HG03103 (cell line): Measurements from ENCODE around the gene HELLS.
"Not testable (repeated sequence)": the region's sequence is repeated elsewhere in the genome, so short reads cannot be mapped to it uniquely, and the experiment has no call there.

Source experiments
- ATAC-seq: cut with Tn5 transposase; IDR thresholded peaks from one replicate; pipeline ENCODE4 v1.9.1; 2021; ENCODE audit warnings: low read depth; ENCODE audit not compliant: unreplicated experiment

HELLS gene

DNA sequence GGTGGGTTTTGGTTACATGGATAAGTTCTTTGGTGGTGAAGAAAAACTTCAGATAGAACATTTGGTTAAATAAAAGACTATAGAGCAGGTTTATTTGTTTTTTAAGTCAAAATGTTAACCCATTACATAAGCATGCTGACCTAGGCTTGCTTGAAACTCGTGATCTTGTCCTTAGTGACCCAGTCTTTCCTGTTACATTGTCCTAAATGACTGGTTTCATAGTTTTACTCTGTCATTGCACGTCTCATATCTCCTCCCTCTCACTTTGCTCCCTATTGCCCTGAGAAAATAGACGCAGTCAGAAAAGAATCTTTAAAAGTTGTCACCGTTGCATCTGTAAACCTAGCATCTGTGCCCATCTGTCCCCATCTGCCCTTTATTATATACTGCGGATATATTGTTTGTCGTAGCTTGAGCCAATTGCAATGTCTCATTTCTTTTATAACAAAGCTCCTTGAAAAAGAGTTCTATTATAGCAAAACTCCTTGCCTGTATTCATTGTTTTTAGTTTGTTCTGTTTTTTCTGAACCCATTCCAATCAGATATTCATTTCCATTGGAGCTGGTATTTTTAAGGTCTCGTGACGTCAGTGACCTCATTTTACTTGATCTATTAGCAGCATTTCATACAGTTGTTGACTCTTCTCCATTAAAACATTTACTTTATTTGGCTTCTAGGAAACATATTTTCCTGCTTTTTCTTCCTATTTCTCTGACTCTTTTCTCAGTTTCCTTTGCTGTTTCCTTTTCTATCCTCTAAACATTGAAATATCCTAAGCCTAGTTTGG is 57.3 kb downstream of the HELLS start:
- no peak for ATAC-seq

DNA sequence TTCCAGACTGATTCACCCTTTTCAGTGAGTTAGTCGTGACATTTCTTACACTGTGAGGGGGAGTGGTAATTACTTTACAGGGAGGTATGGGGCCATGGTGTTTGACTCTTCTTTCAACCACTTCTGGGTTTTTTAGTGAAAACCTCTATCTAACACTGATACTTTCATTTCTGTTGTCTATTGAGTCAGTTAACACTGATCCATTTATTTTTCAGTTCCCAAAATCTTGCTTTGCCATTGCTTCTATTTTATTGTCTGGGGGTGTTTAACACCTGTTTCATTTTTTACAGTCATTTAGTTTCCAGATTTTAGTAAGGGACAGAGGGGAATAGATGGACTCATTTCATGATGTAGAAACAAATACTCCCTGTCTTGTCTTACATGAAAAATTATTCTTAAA is 61.5 kb downstream of the HELLS start:
- ATAC-seq, result peak; percentile 60

DNA sequence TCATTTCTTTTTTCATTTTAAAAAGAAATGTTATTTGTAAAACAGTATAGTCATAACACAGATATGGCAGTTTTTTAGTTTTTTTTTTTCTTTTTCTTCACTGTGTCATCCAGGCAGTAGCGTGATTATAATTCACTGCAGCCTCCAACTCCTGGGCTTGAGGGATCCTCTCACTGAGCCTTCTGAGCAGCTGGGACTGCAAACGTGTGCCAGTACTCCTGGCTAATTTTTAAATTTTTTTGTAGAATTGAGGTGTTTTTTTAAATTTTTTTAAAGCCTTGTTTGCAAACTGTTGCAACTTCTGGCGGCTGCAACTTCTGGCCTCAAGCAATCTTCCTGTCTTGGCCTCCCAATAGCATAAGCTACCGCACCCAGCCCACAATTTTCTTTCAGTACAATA is 63.0 kb downstream of the HELLS start:
- ATAC-seq, result no peak

DNA sequence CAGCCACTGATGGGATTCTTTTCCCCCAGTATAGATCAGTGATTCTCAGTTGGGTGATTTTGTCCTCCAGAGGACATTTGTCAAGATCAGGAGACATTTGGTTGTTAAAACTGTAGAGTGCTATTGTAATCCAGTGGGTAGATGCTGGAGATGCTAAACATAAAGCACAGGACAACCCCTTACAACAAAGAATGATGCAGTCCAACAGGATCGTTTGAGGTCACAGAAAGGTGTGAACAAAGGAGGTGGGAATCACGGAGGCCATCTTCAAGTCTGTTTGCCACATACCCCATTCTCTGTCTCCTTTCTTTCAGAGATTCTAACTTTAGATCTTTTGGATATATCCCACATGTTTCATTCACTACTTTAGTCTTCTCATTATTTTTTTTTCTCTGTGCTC is 69.0 kb downstream of the HELLS start:
- no peak for ATAC-seq

DNA sequence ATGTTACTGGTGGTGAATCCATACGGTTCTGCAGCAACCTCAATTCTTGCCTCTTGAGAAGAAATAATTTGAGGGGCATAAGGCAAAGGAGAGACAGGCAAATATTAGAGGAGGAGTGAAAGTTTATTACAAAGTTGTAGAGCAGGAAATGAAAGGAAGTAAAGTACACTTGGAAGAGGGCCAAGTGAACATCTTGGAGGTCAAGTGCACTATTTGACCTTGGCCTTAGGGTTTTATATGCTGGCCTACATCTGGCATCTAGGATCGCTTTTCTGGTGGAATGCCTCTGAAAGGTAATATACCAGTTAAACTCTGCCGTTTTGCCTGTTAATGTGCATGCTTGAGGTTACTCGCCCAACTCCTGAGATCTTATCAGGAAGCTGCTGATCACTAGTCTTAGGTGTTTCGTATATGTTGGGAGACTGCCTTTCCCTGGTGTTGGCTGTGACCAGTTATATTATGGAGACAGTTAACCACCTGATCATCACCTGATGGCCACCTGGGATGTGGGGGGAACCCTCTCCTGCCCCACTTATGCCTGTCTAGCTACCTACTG is 71.9 kb downstream of the HELLS start:
- ATAC-seq, result no peak

DNA sequence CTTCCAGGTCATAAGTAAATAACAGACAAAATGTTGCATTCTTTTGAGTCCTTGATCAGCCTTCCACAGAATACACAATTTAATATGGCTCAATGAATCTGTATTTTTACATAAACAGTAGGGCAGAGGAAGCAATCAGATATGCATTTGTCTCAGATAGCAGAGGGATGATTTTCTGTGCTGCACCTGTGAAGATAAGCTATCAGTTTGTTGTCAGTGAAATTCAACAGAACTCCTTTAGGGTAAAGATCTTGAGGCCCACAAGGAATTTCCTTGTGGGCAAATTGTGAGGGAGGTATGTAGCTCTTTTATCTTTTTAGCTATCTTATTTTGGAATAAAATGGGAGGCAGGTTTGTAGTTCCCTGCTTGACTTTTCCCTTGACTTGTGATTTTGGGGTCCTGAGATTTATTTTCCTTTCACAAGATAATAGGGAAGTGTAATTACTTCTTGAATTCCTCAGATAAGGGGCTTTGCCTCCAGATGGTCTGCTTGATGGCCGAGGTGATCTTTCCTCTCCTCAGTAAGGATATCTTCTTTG is 77.1 kb downstream of the HELLS start:
- no peak for ATAC-seq

DNA sequence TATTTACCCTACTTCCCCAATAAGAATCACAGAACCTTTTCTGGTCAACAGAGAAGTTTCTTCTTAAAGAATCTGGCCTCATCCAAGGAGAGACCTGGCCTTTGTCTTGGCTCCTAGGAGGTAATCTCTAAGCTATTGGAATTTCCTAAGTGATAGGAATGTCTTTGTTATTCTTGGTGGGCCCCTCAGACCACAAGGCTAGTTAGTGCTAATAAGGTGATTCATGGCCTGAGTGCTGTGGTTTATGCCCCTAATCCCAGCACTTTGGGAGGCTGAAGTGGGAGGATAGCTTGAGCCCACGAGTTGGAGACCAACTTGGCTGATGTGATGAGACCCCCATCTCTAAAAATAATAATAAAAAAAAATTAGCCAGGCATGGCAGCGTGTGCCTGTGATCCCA is 78.0 kb downstream of the HELLS start:
- no peak for ATAC-seq

DNA sequence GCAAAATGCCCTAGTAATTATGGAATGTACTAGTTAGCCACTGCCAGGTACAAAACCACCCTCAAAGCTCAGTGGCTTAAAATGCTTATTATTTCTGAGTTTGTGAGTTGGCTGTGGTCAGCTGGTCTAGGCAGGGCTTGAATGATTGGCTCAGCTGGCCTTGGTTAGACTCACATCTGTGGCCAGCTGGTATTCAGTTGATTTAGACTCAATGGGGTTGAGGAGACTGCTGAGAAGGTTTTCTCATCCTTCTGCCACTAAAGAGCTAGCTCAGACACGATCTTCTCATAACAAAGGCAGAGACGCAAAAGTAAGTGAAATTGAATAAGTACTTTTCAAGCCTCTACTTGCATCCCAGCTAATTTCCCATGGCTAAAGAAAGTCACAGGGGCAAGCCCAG is 80.9 kb downstream of the HELLS start:
- ATAC-seq, result no peak

DNA sequence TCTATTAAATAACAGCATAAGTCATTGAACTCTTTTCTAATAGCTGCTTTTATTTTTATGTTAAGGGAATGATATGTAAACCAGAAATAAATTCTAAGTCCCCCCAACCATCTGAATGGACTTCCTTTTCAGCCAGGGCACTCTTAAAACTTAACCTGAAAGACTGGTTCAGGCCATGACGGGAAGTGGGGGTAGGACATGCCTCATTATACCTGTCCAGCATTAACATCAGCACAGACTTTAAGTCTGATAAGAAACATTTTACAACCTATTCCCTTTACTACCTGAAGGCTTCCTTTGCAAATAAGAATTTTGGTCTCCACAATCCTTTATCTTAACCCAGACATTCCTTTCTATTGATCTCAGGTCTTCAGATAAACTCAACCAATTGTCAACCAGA is 81.9 kb downstream of the HELLS start:
- no peak for ATAC-seq

DNA sequence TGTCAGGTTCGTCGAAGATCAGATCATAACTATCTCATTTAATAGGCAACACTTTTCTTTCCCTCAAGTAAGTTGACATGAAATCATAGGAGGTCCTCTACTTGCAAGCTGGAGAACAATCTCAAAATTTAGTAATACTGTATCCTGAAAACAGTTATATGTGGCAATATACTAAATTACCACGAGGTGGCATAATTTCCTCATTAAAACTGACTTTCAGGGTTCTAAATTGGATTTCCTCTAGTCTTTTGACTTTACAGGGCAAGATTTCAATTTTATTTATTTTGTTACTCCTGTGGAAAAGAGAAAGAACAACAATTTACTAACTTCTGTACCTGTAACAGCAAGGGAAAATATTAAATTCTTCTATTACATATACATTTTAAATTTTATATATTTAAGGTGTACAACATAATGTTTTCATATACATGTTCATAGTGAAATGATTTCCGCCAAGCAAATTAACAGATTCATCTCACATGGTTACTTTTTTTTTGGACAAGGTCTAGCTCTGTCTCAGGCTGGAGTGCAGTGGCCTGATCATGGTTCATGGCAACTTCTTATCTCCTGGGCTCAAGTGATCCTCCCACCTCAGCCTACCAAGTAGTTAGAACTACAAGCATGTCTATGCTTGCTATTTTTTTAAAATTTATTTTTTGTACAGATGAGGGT is 84.6 kb downstream of the HELLS start:
- ATAC-seq, result peak; percentile 67

DNA sequence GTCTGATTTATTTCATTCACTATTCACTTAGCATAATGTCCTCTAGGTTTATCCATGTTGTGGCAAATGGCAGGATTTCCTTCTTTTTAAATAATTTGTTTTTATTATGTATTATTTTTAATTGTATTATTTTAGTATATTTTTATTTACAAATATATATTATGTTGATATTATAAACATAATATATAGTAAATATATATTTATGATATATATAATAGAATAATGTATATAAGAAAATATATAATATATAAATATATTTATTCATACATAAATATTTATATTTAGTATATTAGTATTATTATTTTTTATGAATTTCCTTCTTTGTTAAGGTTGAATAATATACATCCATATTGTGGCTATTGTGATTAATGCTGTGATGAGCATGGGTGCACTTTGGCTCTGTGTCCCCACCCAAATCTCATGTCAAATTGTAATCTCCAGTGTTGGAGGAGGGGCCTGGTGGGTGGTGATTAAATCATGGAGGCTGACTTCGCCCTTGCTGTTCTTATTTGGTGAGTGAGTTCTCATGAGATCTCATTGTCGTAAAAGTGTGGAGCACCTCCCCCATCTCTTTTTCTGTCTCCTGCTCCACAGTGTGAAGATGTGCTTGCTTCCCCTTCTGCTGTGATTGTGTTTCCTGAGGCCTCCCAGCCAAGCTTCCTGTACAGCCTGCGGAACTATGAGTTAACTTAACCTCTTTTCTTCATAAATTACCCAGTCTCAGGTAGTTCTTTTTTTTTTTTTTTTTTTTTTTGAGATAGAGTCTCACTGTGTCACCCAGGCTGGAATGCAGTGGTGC is 85.7 kb downstream of the HELLS start:
- ATAC-seq, result no peak

DNA sequence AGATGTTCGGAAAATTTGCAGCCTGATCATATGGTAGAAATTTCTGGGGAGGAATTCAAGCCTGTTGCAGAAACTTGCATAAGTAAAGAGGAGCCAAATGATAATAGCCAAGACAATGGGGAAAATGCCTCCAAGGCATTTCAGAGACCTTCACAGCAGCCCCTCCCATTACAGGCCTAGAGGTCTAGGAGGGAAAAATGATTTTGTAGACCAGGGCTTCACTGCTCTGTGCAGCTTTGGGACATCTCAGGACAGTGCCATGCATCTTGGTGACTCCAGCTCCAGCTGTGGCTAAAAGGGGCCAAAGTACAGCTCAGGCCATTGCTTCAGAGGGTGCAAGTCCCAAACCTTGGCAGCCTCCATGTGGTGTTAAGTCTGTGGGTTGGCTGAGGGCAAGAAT is 87.4 kb downstream of the HELLS start:
- ATAC-seq, result no peak

DNA sequence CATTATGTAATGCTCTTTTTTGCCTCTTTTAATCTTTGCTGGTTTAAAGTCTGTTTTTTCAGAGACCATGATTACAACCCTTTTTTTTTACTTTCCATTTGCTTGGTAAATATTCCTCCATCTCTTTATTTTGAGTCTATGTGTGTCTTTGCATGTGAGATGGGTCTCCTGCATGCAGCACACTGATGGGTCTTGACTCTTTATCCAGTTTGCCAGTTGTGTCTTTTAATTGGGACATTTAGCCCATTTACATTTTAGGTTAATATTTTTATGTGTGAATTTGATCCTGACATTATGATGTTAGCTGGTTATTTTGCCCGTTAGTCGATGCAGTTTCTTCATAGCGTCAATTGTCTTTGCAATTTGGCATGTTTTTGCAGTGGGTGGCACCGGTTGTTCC is 92.5 kb downstream of the HELLS start:
- ATAC-seq, result not testable (repeated sequence)

DNA sequence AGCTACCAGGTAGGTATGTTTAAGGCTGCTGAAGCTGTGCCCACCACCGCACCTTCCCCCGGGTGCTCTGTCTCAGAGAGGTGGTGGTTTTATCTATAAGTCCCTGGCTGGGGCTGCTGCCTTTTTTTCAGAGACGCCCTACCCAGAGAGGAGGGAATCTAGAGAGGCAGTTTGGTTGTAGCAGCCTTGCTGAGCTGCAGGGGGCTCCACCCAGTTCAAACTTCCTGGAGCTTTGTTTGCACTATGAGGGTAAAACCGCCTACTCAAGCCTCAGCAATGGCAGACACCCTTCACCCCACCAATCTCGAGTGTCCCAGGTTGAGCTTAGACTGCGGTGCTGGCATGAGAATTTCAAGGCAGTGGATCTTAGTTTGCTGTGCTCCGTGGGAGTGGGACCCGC is 94.3 kb downstream of the HELLS start:
- no peak for ATAC-seq

DNA sequence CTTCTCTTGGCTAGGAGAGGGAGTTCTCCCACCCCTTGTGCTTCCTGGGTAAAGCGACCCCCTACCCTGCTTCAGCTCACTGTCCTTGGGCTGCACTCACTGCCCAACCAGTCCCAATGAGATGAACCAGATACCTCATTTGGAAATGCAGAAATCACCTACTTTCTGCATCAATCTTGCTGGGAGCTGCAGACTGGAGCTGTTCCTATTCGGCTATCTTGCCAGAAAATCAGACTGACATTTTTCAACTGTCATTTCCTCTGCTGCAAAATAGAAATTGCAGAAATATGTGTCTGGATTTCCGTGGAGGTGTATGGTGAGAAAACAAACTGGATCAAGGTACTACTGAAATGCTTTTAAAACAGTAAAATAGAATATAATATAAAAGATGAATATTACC is 95.0 kb downstream of the HELLS start:
- ATAC-seq, result no peak

DNA sequence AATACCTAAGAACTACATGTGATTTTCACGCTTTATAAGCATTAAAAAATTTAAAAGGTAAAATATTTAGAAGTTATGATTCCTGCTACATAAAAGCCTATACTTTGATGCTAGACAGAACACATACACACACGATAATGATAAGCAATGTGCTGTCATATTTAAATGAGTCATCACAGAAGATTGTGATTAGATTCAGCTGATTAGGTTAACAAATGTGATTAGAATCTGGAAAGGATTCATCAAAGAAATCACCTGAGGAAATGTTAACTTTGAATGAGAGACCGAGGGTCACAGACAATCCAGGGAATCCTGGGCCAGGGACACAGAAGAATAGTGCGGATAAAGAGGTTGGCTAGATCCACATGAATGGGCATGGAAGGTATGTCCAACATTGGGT is 95.9 kb downstream of the HELLS start:
- no peak for ATAC-seq

DNA sequence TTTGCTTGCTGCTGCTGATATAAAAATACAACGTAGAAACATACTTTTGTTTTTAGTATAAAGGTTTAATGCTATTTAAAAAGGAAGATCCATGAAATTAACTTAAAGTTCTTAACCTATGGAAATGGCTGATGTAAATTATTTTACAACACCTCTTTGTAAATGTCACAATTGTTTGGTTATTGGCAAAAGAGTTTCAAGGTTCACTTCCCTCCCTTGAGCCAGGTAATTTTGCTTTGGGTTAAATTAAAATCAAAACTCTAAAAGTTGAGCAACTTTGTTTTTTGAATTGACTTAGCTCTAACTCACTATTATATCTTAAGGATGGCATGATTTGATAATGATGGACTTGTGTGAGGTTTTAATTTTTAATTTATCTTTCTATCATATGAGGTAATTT is 98.8 kb downstream of the HELLS start:
- no peak for ATAC-seq

DNA sequence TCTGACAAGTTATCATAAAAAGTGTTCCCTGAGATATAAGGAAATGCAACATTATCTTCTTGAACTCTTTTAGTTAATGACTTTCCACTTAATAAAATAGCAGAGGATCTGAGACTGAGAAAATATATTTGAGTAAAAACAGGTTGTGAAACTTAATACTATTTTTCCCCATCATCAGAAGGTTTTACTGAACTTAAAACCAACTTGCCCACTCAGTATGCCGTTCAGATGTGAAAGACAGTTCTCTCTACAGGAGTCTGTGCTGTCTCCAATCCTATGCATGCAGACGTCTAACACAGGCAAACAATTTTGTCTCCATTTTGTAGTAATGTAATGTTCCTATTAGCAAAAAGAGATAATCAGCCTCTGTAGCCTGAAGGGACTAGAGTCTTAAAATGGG is 99.7 kb downstream of the HELLS start:
- no peak for ATAC-seq
